HL-60 (cell line): ENCODE measurements around the gene ZNF273.

ENCODE experiments used
- TF ChIP-seq, protein P1 (sequence below): IDR thresholded peaks from one replicate; pipeline ENCODE4 v1.5.1; 2011; ENCODE audit warnings: low read length, control low read depth, inconsistent platforms; ENCODE audit not compliant: insufficient read depth
- TF ChIP-seq, protein P2 (sequence below): IDR thresholded peaks from 2 replicates; pipeline ENCODE4 v1.6.1; 2012; ENCODE audit warnings: low read depth; ENCODE audit not compliant: insufficient replicate concordance

- TF ChIP-seq, protein P1, sequence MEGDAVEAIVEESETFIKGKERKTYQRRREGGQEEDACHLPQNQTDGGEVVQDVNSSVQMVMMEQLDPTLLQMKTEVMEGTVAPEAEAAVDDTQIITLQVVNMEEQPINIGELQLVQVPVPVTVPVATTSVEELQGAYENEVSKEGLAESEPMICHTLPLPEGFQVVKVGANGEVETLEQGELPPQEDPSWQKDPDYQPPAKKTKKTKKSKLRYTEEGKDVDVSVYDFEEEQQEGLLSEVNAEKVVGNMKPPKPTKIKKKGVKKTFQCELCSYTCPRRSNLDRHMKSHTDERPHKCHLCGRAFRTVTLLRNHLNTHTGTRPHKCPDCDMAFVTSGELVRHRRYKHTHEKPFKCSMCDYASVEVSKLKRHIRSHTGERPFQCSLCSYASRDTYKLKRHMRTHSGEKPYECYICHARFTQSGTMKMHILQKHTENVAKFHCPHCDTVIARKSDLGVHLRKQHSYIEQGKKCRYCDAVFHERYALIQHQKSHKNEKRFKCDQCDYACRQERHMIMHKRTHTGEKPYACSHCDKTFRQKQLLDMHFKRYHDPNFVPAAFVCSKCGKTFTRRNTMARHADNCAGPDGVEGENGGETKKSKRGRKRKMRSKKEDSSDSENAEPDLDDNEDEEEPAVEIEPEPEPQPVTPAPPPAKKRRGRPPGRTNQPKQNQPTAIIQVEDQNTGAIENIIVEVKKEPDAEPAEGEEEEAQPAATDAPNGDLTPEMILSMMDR, result no peak
- TF ChIP-seq, protein P2, sequence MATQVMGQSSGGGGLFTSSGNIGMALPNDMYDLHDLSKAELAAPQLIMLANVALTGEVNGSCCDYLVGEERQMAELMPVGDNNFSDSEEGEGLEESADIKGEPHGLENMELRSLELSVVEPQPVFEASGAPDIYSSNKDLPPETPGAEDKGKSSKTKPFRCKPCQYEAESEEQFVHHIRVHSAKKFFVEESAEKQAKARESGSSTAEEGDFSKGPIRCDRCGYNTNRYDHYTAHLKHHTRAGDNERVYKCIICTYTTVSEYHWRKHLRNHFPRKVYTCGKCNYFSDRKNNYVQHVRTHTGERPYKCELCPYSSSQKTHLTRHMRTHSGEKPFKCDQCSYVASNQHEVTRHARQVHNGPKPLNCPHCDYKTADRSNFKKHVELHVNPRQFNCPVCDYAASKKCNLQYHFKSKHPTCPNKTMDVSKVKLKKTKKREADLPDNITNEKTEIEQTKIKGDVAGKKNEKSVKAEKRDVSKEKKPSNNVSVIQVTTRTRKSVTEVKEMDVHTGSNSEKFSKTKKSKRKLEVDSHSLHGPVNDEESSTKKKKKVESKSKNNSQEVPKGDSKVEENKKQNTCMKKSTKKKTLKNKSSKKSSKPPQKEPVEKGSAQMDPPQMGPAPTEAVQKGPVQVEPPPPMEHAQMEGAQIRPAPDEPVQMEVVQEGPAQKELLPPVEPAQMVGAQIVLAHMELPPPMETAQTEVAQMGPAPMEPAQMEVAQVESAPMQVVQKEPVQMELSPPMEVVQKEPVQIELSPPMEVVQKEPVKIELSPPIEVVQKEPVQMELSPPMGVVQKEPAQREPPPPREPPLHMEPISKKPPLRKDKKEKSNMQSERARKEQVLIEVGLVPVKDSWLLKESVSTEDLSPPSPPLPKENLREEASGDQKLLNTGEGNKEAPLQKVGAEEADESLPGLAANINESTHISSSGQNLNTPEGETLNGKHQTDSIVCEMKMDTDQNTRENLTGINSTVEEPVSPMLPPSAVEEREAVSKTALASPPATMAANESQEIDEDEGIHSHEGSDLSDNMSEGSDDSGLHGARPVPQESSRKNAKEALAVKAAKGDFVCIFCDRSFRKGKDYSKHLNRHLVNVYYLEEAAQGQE, result no peak
These were observed 34.6 kb upstream of the ZNF273 start for GRCh38 chr7:64868499-64868898.
